Parathyroid adenoma (tissue), 2 donors: ENCODE data around the gene COLEC11.

Source experiments
- H2AFZ ChIP-seq: fragments of 300-600 bp; sonication (generic); one replicate; pipeline ENCODE4 v1.7.0; 2017; ENCODE audit warnings: antibody characterized with exemption, mild to moderate bottlenecking
- H3K27ac ChIP-seq: fragments of 300-600 bp; sonication (generic); one replicate; pipeline ENCODE4 v1.7.0; 2017
- H3K27me3 ChIP-seq: fragments of 300-600 bp; sonication (generic); one replicate; pipeline ENCODE4 v1.7.0; 2017; ENCODE audit warnings: low read length; ENCODE audit not compliant: control insufficient read depth, insufficient read depth
- H3K36me3 ChIP-seq: fragments of 300-600 bp; sonication (generic); one replicate; pipeline ENCODE4 v1.7.0; 2017; ENCODE audit warnings: low read length; ENCODE audit not compliant: control insufficient read depth, insufficient read depth
- H3K4me1 ChIP-seq: fragments of 300-600 bp; sonication (generic); one replicate; pipeline ENCODE4 v1.7.0; 2017; ENCODE audit warnings: control low read depth
- H3K4me2 ChIP-seq: fragments of 300-600 bp; sonication (generic); one replicate; pipeline ENCODE4 v1.7.0; 2017; ENCODE audit warnings: low read length
- H3K4me3 ChIP-seq: fragments of 300-600 bp; sonication (generic); one replicate; pipeline ENCODE4 v1.7.0; 2017; ENCODE audit warnings: low read depth, low read length
- H3K79me2 ChIP-seq: fragments of 300-600 bp; sonication (generic); one replicate; pipeline ENCODE4 v1.7.0; 2017; ENCODE audit warnings: control low read depth
- H3K9ac ChIP-seq: fragments of 300-600 bp; sonication (generic); one replicate; pipeline ENCODE4 v1.7.0; 2017; ENCODE audit warnings: mild to moderate bottlenecking
- H3K9me3 ChIP-seq: fragments of 300-600 bp; sonication (generic); one replicate; pipeline ENCODE4 v1.7.0; 2017; ENCODE audit warnings: low read length; ENCODE audit not compliant: control insufficient read depth
- TF ChIP-seq, protein P1 (sequence below): fragments of 300-600 bp; sonication (generic); IDR thresholded peaks from one replicate; pipeline ENCODE4 v1.7.0; 2017; ENCODE audit warnings: antibody characterized with exemption, mild to moderate bottlenecking
- donor health status: primary hyperparathyroidism.

COLEC11 gene

DNA sequence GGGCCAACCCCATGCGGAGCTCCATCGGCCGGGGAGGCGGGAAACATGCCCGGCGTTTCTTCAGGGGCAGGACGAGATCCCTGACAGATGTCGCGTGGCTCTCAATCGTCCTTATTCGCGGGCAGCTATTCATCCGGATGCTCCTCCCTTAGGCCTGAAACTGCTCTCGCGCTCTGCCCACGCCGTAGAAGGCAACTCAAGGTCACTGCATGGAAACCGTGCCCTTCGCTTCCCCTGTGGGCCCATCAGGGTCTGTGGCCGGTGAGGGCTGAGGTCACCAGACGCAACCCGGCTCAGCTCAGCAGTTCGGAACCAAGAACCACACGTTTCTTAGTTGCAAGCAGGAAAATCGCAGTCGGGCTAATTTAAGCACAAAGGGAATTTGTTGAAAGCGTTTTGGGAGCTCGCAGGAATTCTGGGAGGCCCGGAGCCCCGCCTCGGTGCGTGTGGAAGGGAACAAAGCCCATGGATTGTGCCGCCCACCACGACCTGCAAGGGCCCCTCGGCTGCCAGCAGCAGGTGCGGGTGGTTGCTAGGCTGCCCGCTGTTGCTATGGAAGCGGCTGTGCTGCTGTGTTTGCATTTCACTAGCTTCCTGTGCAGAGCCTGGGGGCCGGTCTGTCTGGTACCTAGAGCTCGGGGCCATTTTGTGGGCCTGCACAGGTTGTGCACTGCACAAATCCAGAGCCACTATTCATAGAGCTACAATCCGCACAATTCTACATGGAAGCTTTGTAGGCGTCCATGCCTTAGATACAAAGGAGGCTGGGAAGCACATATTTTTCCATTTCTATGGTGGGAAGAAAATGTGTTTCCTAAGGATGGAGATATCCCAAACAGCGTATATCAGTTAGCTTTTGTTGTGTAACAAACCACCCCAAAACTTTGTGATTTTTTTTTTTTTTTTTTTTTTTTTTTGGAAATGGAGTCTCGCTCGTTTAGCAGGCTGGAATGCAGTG is 57.1 kb downstream of the COLEC11 start:
- Histone ChIP-seq H3K4me3 (no peak overlapping the region), H3K4me2 (peak overlapping the region; percentile 62), H3K36me3 (no peaks in the 10 kb centered on the region), H3K4me1 (peaks cover 13% of the 10 kb centered on the region), H3K27me3 (no peaks in the 10 kb centered on the region), H2AFZ (peak overlapping the region; percentile 100), H3K79me2 (no peaks in the 10 kb centered on the region), H3K9me3 (no peaks in the 10 kb centered on the region), H3K9ac (no peak overlapping the region), H3K27ac (peak overlapping the region; percentile 86)
- TF ChIP-seq, protein P1, sequence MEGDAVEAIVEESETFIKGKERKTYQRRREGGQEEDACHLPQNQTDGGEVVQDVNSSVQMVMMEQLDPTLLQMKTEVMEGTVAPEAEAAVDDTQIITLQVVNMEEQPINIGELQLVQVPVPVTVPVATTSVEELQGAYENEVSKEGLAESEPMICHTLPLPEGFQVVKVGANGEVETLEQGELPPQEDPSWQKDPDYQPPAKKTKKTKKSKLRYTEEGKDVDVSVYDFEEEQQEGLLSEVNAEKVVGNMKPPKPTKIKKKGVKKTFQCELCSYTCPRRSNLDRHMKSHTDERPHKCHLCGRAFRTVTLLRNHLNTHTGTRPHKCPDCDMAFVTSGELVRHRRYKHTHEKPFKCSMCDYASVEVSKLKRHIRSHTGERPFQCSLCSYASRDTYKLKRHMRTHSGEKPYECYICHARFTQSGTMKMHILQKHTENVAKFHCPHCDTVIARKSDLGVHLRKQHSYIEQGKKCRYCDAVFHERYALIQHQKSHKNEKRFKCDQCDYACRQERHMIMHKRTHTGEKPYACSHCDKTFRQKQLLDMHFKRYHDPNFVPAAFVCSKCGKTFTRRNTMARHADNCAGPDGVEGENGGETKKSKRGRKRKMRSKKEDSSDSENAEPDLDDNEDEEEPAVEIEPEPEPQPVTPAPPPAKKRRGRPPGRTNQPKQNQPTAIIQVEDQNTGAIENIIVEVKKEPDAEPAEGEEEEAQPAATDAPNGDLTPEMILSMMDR, result no peak

DNA sequence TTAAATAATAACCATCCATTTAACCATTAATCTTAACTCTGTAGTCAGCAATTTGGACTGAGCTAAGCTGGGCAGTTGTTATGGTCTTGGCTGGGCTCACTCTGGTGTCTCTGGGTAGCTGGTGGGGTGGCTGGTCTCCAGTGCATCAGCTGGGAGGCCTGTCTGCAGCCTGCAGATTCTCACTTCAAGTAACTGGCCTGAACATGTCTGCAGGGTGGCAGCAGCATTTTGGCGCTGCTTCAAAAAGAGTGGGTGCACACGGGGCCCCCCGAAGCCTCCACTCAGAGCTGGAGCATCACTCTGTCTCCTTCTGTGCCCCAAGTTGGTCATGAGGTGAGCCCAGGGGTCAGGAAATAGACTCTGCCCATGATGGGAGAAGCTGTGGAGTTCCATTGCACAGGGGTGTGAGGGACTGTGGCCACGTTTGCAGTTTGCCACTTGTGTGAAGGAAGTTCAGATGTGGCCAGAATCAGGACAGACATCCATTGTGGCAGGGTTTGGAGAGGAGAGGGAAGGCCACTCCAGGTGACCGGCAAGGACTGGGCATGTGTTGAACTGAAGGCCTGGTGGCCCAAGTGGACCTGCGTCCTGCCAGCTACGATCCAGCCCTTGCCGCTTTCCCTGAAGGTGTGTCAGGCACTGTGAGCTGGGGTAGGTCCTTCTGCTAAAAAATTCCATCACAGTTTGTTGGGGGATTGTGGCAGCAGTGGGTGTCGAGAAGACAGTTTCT is 58.1 kb downstream of the COLEC11 start:
- H3K4me3 ChIP-seq, result no peak overlapping the region
- H3K27ac ChIP-seq, result no peak overlapping the region
- TF ChIP-seq, protein P1, result no peak
- peaks cover 13% of the 10 kb centered on the region for H3K4me1 ChIP-seq
- no peaks in the 10 kb centered on the region for H3K27me3 ChIP-seq
- H2AFZ ChIP-seq, result no peak overlapping the region
- H3K9ac ChIP-seq, result no peak overlapping the region
- H3K9me3 ChIP-seq, result no peaks in the 10 kb centered on the region
- no peaks in the 10 kb centered on the region for H3K79me2 ChIP-seq
- no peak overlapping the region for H3K4me2 ChIP-seq
- no peaks in the 10 kb centered on the region for H3K36me3 ChIP-seq

DNA sequence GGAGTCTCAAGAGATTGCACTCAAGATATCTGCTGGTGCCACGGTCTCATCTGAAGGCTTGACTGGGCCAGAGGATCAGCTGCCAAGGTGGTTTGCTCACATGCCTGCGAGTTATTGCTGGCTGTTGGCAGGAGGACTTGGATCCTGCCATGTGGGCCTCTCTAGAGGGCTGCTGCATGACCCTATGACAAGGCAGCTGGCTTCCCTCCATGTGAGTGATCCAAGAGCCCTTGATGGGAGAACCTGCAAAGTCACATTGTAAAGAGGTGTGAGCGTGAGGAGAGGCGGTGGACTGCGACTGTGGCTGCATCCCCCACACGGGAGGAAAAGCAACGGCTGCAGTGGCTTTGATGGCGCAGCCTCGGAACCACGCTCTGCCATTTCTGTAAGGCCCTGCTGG is 59.1 kb downstream of the COLEC11 start:
- H2AFZ ChIP-seq, result no peak overlapping the region
- no peak overlapping the region for H3K9ac ChIP-seq
- no peaks in the 10 kb centered on the region for H3K9me3 ChIP-seq
- H3K27me3 ChIP-seq, result no peaks in the 10 kb centered on the region
- no peak overlapping the region for H3K27ac ChIP-seq
- no peak overlapping the region for H3K4me3 ChIP-seq
- no peaks in the 10 kb centered on the region for H3K79me2 ChIP-seq
- TF ChIP-seq, protein P1, result no peak
- peaks cover 13% of the 10 kb centered on the region for H3K4me1 ChIP-seq
- no peaks in the 10 kb centered on the region for H3K36me3 ChIP-seq
- no peak overlapping the region for H3K4me2 ChIP-seq

DNA sequence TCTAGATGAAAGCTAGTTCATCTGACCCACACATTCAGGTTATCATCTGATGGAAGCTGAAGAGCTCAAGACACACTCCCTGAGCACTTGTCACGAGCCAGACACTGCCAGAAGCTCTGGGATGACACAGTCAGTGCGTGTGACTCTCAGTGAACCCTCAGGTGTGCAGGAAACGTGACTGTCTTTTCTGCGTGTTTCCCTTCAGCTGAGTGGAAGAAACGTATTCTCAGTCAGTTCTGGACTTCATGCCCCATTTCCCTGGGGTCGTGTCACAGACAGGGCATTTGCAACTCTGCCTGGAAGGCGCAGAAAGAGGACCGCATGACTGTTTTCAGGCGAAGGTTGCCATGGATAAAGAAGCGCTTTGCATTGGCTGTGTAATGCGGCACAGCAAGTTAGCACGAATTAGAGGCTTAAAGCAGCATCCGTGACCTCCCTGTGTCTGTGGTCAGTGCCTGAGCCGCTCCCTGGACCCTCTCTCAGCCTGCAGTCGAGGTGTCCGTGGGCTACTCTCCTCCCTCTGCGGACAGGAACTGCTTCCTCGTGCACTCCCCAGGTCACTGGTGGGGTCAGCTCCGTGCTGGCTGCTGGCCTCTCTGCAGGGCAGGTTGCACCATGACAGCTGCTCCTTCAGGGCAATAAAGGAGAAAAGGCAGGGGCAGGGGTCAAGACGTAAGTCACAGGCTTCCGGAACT is 59.8 kb downstream of the COLEC11 start:
- Histone ChIP-seq H3K4me2 (no peak overlapping the region), H3K27me3 (no peaks in the 10 kb centered on the region), H3K4me1 (peaks cover 13% of the 10 kb centered on the region), H3K36me3 (no peaks in the 10 kb centered on the region), H3K9me3 (no peaks in the 10 kb centered on the region), H3K79me2 (no peaks in the 10 kb centered on the region), H3K4me3 (no peak overlapping the region), H2AFZ (no peak overlapping the region), H3K27ac (no peak overlapping the region), H3K9ac (no peak overlapping the region)
- TF ChIP-seq, protein P1, result no peak
